Osteoblast (primary cell): ENCODE results near the gene CDYL. TPM values are rescaled to one million over a fixed set of nuclear protein-coding genes. Genes with fewer than 3 reads are reported as not detected.

Experiments
- DNase-seq: peaks from one replicate; pipeline ENCODE4 v3.0.0; 2011; ENCODE audit warnings: low spot score, mixed read lengths; ENCODE audit not compliant: insufficient read length; ENCODE audit errors: missing footprints
- H2AFZ ChIP-seq: 2 replicates; pipeline ENCODE4 v1.6.0; 2011; ENCODE audit warnings: mild to moderate bottlenecking, low read length
- H3K27ac ChIP-seq: 2 replicates; pipeline ENCODE4 v1.5.1; 2011; ENCODE audit warnings: mild to moderate bottlenecking, low read depth, low read length, moderate library complexity
- H3K27me3 ChIP-seq: 2 replicates; pipeline ENCODE4 v1.6.0; 2012; ENCODE audit warnings: mild to moderate bottlenecking, control low read depth, inconsistent platforms, low read length, moderate library complexity; ENCODE audit not compliant: insufficient read depth
- H3K36me3 ChIP-seq: 2 replicates; pipeline ENCODE4 v1.5.1; 2011; ENCODE audit warnings: mild to moderate bottlenecking, low read length, control low read depth, moderate library complexity; ENCODE audit not compliant: insufficient read depth
- H3K4me1 ChIP-seq: 2 replicates; pipeline ENCODE4 v1.5.1; 2011; ENCODE audit warnings: mild to moderate bottlenecking, low read length, control low read depth, moderate library complexity; ENCODE audit not compliant: insufficient read depth
- H3K4me2 ChIP-seq: 2 replicates; pipeline ENCODE4 v1.6.0; 2011; ENCODE audit warnings: mild to moderate bottlenecking, low read length; ENCODE audit not compliant: insufficient read depth
- H3K4me3 ChIP-seq: fragments of 200-600 bp; sonication (generic); 3 replicates; pipeline ENCODE4 v1.5.1; 2012; ENCODE audit warnings: mild to moderate bottlenecking, low read length, inconsistent platforms; ENCODE audit not compliant: insufficient read depth
- H3K79me2 ChIP-seq: 2 replicates; pipeline ENCODE4 v1.6.0; 2012; ENCODE audit warnings: mild to moderate bottlenecking, low read length, control low read depth, inconsistent platforms; ENCODE audit not compliant: insufficient read depth
- H3K9me3 ChIP-seq: 2 replicates; pipeline ENCODE4 v1.5.1; 2011; ENCODE audit warnings: low read depth, low read length, control low read depth
- H4K20me1 ChIP-seq: 2 replicates; pipeline ENCODE4 v1.6.0; 2012; ENCODE audit warnings: mild to moderate bottlenecking, low read length, control low read depth; ENCODE audit not compliant: insufficient read depth
- total RNA-seq: library from RNA; depleted of rRNA; stranded (reverse); fragments of >200 nt; gene quantifications from 2 replicates; pipeline ENCODE4 v1.2.3, GENCODE V29; 2012
- TF ChIP-seq, protein P1 (sequence below): IDR thresholded peaks from 2 replicates; pipeline ENCODE4 v1.5.1; 2011; ENCODE audit warnings: mild to moderate bottlenecking, low read depth, low read length, moderate library complexity; ENCODE audit errors: extremely low read depth

CDYL gene
- total RNA-seq, 1 donor, result 106 TPM

DNA sequence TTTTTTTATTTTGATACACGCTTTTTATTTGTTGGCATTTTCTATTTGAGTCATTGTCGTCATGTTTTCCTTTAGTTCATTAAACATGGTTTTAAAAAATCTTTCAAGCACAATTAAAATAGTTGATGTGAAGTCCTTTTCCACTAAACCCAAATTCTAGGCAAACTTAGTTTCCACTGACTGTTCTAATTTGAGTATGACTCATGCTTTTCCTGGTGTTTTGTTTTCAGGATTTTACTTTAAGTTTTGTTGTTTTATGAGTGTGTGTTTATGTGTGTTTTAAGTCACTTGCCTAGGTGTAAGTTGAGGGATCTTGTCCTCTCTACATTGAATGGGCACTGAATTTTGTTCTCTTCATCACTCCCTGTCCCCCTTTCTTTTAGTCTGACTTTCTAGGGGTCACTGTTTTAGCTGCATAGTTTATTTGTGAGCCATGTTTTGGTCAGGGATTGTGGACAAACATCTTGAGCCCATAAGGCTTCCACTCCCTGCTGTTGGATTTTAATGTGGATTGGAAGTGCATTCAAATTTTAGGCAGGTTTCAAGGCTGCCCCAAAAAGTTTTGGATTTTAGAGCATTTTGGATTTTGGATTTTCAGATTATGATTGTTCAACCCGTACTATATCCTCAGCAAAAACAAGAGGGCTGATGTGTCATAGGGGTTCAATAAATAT lies 94.8 kb downstream of the CDYL start:
- Histone ChIP-seq H2AFZ (no peak overlapping the region), H3K4me3 (no peak overlapping the region), H3K4me2 (no peak overlapping the region), H4K20me1 (peaks cover 36% of the 10 kb centered on the region), H3K36me3 (no peaks in the 10 kb centered on the region), H3K27ac (no peak overlapping the region), H3K9me3 (no peaks in the 10 kb centered on the region), H3K79me2 (peaks cover 70% of the 10 kb centered on the region), H3K4me1 (peaks cover 7% of the 10 kb centered on the region), H3K27me3 (no peaks in the 10 kb centered on the region)
- no peak for DNase-seq
- TF ChIP-seq, protein P1, sequence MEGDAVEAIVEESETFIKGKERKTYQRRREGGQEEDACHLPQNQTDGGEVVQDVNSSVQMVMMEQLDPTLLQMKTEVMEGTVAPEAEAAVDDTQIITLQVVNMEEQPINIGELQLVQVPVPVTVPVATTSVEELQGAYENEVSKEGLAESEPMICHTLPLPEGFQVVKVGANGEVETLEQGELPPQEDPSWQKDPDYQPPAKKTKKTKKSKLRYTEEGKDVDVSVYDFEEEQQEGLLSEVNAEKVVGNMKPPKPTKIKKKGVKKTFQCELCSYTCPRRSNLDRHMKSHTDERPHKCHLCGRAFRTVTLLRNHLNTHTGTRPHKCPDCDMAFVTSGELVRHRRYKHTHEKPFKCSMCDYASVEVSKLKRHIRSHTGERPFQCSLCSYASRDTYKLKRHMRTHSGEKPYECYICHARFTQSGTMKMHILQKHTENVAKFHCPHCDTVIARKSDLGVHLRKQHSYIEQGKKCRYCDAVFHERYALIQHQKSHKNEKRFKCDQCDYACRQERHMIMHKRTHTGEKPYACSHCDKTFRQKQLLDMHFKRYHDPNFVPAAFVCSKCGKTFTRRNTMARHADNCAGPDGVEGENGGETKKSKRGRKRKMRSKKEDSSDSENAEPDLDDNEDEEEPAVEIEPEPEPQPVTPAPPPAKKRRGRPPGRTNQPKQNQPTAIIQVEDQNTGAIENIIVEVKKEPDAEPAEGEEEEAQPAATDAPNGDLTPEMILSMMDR, result no peak

DNA sequence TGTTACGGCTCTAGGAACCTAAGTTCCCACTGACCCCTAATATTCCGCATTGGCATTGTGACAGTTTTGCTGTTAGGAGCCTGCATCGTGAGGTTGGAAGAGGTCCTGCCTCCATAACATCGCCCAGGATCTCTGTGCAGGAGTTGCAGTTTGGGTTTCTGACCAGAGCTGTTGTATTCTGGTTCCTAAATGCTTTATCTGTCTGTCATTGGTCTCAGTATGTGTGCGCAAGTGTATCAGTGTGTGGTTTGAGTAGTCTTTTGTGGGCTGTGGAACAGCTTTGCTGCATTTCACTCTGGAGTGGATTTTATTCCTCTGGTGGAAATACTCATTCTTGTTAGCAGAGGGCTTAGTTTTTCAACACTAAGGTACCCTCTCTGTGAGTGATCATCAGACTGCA lies 95.6 kb downstream of the CDYL start:
- H2AFZ ChIP-seq, result no peak overlapping the region
- H3K79me2 ChIP-seq, result peaks cover 76% of the 10 kb centered on the region
- peaks cover 7% of the 10 kb centered on the region for H3K4me1 ChIP-seq
- H3K27ac ChIP-seq, result no peak overlapping the region
- no peaks in the 10 kb centered on the region for H3K9me3 ChIP-seq
- H3K36me3 ChIP-seq, result no peaks in the 10 kb centered on the region
- TF ChIP-seq, protein P1, result no peak
- H4K20me1 ChIP-seq, result peaks cover 38% of the 10 kb centered on the region
- DNase-seq, result no peak
- H3K4me2 ChIP-seq, result no peak overlapping the region
- no peaks in the 10 kb centered on the region for H3K27me3 ChIP-seq
- H3K4me3 ChIP-seq, result no peak overlapping the region

DNA sequence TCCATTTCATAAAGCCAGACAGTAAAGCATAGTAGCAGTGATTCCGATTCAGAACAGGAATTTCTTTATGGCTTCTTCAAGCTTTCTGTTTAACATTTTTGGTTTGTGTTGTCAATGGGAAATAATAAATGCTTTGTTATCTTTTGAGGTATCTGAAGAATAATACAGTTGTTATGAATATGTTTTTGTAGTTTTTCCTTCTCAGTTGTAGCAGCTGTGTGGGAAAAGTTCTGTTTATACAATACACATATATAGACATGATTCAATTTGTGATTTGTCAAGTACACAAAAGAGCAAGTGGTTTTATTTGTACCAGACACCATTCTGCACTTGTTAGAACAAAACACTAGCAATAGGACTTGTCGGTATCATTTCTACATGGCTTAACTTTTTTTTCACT lies 96.6 kb downstream of the CDYL start:
- no peak for DNase-seq
- no peak overlapping the region for H3K4me2 ChIP-seq
- peaks cover 39% of the 10 kb centered on the region for H4K20me1 ChIP-seq

DNA sequence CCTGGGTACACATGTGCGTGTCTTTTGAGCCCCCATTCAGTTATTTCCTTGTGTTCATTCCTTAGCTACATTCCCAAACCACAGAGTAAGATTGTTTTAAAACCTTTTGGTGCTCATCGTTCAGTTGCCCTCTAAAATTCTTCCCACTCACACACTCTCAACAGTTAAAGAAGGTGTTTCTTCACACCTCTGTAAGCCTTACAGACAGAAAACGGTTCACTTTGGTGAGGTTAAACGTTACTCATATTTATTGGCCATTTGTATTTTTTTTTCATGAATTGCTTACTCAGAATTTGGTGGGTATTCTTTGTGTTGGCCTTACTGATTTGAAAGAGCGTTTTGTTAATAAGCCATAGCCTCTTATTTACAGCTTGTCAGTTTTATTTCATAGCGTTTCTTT lies 97.7 kb downstream of the CDYL start:
- H3K27ac ChIP-seq, result no peak overlapping the region

More for the DNA sequence above, 96.6 kb downstream of the CDYL start:
- H3K4me1 ChIP-seq, result peaks cover 7% of the 10 kb centered on the region
- no peaks in the 10 kb centered on the region for H3K27me3 ChIP-seq
- H3K36me3 ChIP-seq, result no peaks in the 10 kb centered on the region
- TF ChIP-seq, protein P1, result no peak
- peaks cover 77% of the 10 kb centered on the region for H3K79me2 ChIP-seq
- no peak overlapping the region for H3K4me3 ChIP-seq
- H2AFZ ChIP-seq, result no peak overlapping the region
- no peak overlapping the region for H3K27ac ChIP-seq
- H3K9me3 ChIP-seq, result no peaks in the 10 kb centered on the region

More for the DNA sequence above, 97.7 kb downstream of the CDYL start:
- no peaks in the 10 kb centered on the region for H3K9me3 ChIP-seq
- H3K4me3 ChIP-seq, result no peak overlapping the region
- no peak for DNase-seq
- no peaks in the 10 kb centered on the region for H3K36me3 ChIP-seq
- no peak overlapping the region for H3K4me2 ChIP-seq
- peaks cover 77% of the 10 kb centered on the region for H3K79me2 ChIP-seq
- H4K20me1 ChIP-seq, result peaks cover 39% of the 10 kb centered on the region
- H2AFZ ChIP-seq, result no peak overlapping the region
- TF ChIP-seq, protein P1, result no peak
- no peaks in the 10 kb centered on the region for H3K27me3 ChIP-seq
- H3K4me1 ChIP-seq, result peaks cover 7% of the 10 kb centered on the region
